PFSK-1 (cell line): ENCODE data around the gene TPM3.

Source experiments
- FOXP2 ChIP-seq: optimal IDR thresholded peaks from 2 replicates; pipeline ENCODE3; 2011; ENCODE audit warnings: borderline replicate concordance, control low read depth, inconsistent platforms; ENCODE audit not compliant: insufficient read depth; ENCODE audit errors: extremely low read length, extremely low read depth
- POLR2AphosphoS5 ChIP-seq: IDR thresholded peaks from 2 replicates; pipeline ENCODE4 v1.6.1; 2012; ENCODE audit warnings: low read depth, mild to moderate bottlenecking, control low read depth, low read length, moderate library complexity
- REST ChIP-seq, 2 experiments: IDR thresholded peaks; 2 replicates each; pipeline versions ENCODE4 v1.6.1 to v1.8.0; 2011 to 2012; ENCODE audit warnings: low read depth in 2 of 2, low read length in 2 of 2, control low read depth in 1 of 2, inconsistent platforms in 1 of 2, mild to moderate bottlenecking in 1 of 2, moderate library complexity in 1 of 2; ENCODE audit not compliant: insufficient read depth in 1 of 2
- SIN3A ChIP-seq: IDR thresholded peaks from 2 replicates; pipeline ENCODE4 v1.6.1; 2012; ENCODE audit warnings: mild to moderate bottlenecking, low read length, moderate library complexity, borderline replicate concordance; ENCODE audit not compliant: insufficient read depth
- TAF1 ChIP-seq: IDR thresholded peaks from 2 replicates; pipeline ENCODE4 v1.6.1; 2012; ENCODE audit warnings: low read length, control low read depth, borderline replicate concordance; ENCODE audit not compliant: insufficient read depth

TPM3 gene

GRCh38 chr1:154176337-154176736 is 15.6 kb downstream of the TPM3 start:
- TF ChIP-seq POLR2AphosphoS5 (no peak), FOXP2 (no peak), TAF1 (no peak), REST (IDR thresholded peaks at IDR 0.05; ENCODE audit: insufficient read depth in 1 of 2, low read depth in 2 of 2, low read length in 2 of 2) (no peak), SIN3A (no peak)

GRCh38 chr1:154174654-154175053 is 17.2 kb downstream of the TPM3 start:
- TF ChIP-seq TAF1 (no peak), REST (IDR thresholded peaks at IDR 0.05; ENCODE audit: insufficient read depth in 1 of 2, low read depth in 2 of 2, low read length in 2 of 2) (no peak), POLR2AphosphoS5 (no peak), SIN3A (no peak)

- TF ChIP-seq REST (IDR thresholded peaks at IDR 0.05; ENCODE audit: insufficient read depth in 1 of 2, low read depth in 2 of 2, low read length in 2 of 2), result no peak
- TF ChIP-seq TAF1, result no peak
- no peak for TF ChIP-seq FOXP2
- TF ChIP-seq SIN3A, result no peak
- no peak for TF ChIP-seq POLR2AphosphoS5
These were observed 20.0 kb downstream of the TPM3 start for GRCh38 chr1:154171880-154172279.

- TF ChIP-seq SIN3A, result no peak
- no peak for TF ChIP-seq POLR2AphosphoS5
- TF ChIP-seq TAF1, result no peak
- TF ChIP-seq FOXP2, result no peak
- no peak for TF ChIP-seq REST (IDR thresholded peaks at IDR 0.05; ENCODE audit: insufficient read depth in 1 of 2, low read depth in 2 of 2, low read length in 2 of 2)
These were observed 20.7 kb downstream of the TPM3 start for GRCh38 chr1:154171223-154171583.

GRCh38 chr1:154170547-154171222 is 21.2 kb downstream of the TPM3 start:
- no peak for TF ChIP-seq SIN3A
- TF ChIP-seq FOXP2, result no peak
- no peak for TF ChIP-seq POLR2AphosphoS5
- no peak for TF ChIP-seq REST (IDR thresholded peaks at IDR 0.05; ENCODE audit: insufficient read depth in 1 of 2, low read depth in 2 of 2, low read length in 2 of 2)
- no peak for TF ChIP-seq TAF1
